Mammary epithelial cell (primary cell): Measurements from ENCODE around the gene GADD45G.

Experiments
- EZH2 ChIP-seq: IDR thresholded peaks from 2 replicates; pipeline ENCODE4 v1.6.1; 2012; ENCODE audit warnings: low read length, inconsistent platforms, borderline replicate concordance
- TF ChIP-seq, protein P1 (sequence below), 2 donors: IDR thresholded peaks in 1 of 2; conservative IDR thresholded peaks in 1 of 2; 2 replicates each; pipeline ENCODE4 v1.5.1; 2011 to 2012; ENCODE audit warnings: inconsistent platforms in 2 of 2, low read length in 2 of 2, mild to moderate bottlenecking in 2 of 2, control low read depth in 1 of 2, low read depth in 1 of 2; ENCODE audit not compliant: insufficient read depth in 1 of 2; ENCODE audit errors: extremely low read depth in 1 of 2

- TF ChIP-seq, protein P1, sequence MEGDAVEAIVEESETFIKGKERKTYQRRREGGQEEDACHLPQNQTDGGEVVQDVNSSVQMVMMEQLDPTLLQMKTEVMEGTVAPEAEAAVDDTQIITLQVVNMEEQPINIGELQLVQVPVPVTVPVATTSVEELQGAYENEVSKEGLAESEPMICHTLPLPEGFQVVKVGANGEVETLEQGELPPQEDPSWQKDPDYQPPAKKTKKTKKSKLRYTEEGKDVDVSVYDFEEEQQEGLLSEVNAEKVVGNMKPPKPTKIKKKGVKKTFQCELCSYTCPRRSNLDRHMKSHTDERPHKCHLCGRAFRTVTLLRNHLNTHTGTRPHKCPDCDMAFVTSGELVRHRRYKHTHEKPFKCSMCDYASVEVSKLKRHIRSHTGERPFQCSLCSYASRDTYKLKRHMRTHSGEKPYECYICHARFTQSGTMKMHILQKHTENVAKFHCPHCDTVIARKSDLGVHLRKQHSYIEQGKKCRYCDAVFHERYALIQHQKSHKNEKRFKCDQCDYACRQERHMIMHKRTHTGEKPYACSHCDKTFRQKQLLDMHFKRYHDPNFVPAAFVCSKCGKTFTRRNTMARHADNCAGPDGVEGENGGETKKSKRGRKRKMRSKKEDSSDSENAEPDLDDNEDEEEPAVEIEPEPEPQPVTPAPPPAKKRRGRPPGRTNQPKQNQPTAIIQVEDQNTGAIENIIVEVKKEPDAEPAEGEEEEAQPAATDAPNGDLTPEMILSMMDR (conservative IDR thresholded peaks at IDR 0.05 in 1 of 2, IDR thresholded peaks at IDR 0.05 in 1 of 2; ENCODE audit: extremely low read depth in 1 of 2, insufficient read depth in 1 of 2, low read depth in 1 of 2, low read length in 2 of 2) = no peak
- no peak for TF ChIP-seq EZH2
Measured at GRCh38 chr9:89617978-89618377, 13.2 kb downstream of the GADD45G start.
